NT2/D1 (cell line): ENCODE data around the gene CSF1R.

Experiments used
- SUZ12 ChIP-seq: IDR thresholded peaks from 2 replicates; pipeline ENCODE4 v1.6.1; 2011; ENCODE audit not compliant: insufficient read length, insufficient read depth; ENCODE audit errors: extremely low read depth
- YY1 ChIP-seq: IDR thresholded peaks from 2 replicates; pipeline ENCODE4 v1.6.1; 2011; ENCODE audit not compliant: insufficient read length, insufficient read depth
- ZNF274 ChIP-seq: IDR thresholded peaks from 2 replicates; pipeline ENCODE4 v1.6.1; 2011; ENCODE audit warnings: mild to moderate bottlenecking, low read depth, low read length

DNA sequence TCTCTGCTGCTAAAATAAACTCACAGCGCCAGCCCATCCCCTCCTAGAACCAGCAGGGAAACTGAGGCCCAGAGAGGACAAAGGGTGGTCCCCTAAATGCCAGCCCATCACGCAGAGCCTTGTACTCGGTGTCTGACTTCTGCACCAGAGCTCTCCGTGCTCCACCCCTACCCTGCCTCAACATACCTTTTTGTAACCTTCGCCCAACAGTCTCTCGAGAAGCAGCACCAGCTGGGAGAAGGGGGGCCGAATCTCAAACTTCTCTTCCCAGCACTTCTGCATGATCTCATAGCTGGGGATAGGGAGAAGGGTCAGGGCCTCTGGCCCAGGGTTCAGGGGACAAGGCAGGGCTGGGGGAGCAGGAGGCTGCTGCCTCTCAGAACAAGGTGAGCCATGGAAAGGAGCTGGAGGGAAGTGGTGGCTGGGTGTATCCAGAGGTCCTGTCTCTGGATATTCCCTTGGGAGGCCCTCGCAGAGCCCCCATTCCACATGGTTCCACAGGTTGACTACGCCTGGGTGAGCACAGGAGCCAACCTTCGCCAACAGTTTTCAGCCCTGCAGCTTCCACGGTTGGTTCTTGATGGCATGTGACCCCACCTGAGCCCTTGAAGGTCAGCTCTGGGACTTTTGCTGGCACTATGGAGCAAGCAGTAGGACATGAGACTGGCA is 32.3 kb upstream of the CSF1R start:
- TF ChIP-seq ZNF274 = no peak
- no peak for TF ChIP-seq SUZ12
- no peak for TF ChIP-seq YY1
